Stimulated activated naive B cell treated with anti-CD40 and anti-IgM and Interleukin-4, amounts not matched to agents 10 μg/mL and 1 μg/mL and 100 μg/mL, for 72 hours (primary cell): ENCODE data around the gene SLAMF6.

ENCODE experiments used
- ATAC-seq, 2 donors: fragments of 150-1000 bp; cut with Tn5 transposase; replicated peaks; 2 replicates each; pipeline ENCODE4 v1.10.0; 2021; ENCODE audit warnings: moderate library complexity in 1 of 2
- DNase-seq: peaks from one replicate; pipeline ENCODE4 v3.0.0; 2021
- H3K27ac Mint-ChIP-seq: one replicate; pipeline ENCODE4 v1.8.0; 2022; ENCODE audit warnings: mild to moderate bottlenecking, mixed read lengths
- H3K27me3 Mint-ChIP-seq, 2 donors: one replicate each; pipeline ENCODE4 v1.8.0; 2022; ENCODE audit warnings: mixed read lengths in 2 of 2
- H3K36me3 Mint-ChIP-seq, 2 donors: one replicate each; pipeline ENCODE4 v1.8.0; 2022; ENCODE audit warnings: mixed read lengths in 2 of 2, mild to moderate bottlenecking in 1 of 2
- H3K4me1 Mint-ChIP-seq, 2 donors: one replicate each; pipeline ENCODE4 v1.8.0; 2022; ENCODE audit warnings: mixed read lengths in 2 of 2, mild to moderate bottlenecking in 1 of 2
- H3K4me3 Mint-ChIP-seq, 2 donors: one replicate each; pipeline ENCODE4 v1.8.0; 2022; ENCODE audit warnings: mild to moderate bottlenecking in 2 of 2, mixed read lengths in 2 of 2, moderate library complexity in 1 of 2
- H3K9me3 Mint-ChIP-seq, 2 donors: one replicate each; pipeline ENCODE4 v1.8.0; 2022; ENCODE audit warnings: mixed read lengths in 2 of 2, mild to moderate bottlenecking in 1 of 2

SLAMF6 gene

DNA sequence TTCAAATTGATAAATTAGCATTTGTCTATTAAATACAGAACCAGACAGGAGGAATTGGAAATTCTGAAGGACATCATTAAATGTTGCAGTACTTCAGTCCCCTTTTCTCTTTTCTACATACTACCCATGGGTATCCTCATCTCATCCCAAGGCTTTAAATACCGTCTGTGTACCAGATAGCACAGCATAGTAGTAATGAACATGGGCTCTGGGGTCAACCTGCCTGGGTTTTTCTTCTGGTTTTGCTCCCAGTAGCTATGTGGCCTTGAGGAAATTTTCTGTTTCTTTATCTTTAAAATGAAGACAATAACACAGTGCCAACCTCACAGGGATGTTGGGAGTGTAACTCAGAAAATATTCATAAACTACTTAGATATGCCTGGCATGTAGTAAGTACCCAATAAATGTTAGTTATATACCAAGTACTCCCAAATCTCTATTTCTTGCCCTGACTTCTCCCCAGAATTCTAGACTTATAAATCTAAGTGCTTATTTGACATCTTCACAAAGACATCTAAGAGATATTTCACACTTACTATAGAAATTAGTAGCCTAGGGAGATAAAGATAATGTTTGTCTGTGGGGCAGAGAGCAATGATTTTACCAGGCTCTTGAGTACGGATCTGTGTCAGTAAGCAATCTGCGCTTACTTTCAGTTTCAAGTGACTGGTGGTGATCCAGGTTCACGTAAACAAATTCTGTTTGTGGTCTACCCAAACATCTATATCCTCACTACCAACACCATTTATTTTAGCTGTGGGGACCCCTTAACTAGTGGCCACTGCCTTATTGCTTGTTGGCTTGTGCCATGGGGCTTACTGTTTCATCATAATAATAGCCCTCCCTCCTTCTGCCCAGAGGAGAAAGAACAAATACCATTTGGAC is 85.4 kb downstream of the SLAMF6 start:
- peak; percentile 84 to 86 for ATAC-seq
- no peak for DNase-seq
- H3K4me1 Mint-ChIP-seq, result peaks cover 44 to 68% of the 10 kb centered on the region in 2 donors
- H3K36me3 Mint-ChIP-seq, result peaks cover 16 to 26% of the 10 kb centered on the region in 2 donors
- H3K27ac Mint-ChIP-seq, result peak overlapping the region; percentile 98
- H3K4me3 Mint-ChIP-seq, result peak overlapping the region; percentile 61 to 77
- peaks cover 9 to 11% of the 10 kb centered on the region in 2 donors for H3K9me3 Mint-ChIP-seq
- no peaks in the 10 kb centered on the region for H3K27me3 Mint-ChIP-seq

DNA sequence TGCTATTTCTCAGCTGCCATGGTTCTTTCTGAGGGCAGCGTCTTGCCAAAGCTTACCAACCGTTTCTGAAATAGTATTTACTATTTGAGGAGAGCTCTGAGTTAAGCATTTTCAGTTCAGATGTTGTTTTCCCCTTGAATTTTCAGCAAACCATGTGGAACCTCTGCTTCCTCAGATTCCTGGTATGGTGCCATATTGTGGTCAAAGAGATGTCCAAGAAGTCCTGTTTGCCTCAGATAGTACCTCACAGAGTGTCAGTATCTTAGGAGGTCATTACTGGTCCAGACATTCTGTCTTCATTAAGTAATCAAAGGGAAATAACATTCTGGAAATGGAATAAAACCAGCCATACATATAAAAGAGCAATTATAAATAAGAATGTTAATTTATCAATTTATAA is 86.1 kb downstream of the SLAMF6 start:
- peak overlapping the region; percentile 94 for H3K27ac Mint-ChIP-seq
- H3K4me1 Mint-ChIP-seq, result peaks cover 46 to 75% of the 10 kb centered on the region in 2 donors
- peaks cover 16 to 26% of the 10 kb centered on the region in 2 donors for H3K36me3 Mint-ChIP-seq
- peak overlapping the region in 1 of 2 donors; percentile 52 for H3K4me3 Mint-ChIP-seq
- no peaks in the 10 kb centered on the region for H3K27me3 Mint-ChIP-seq
- DNase-seq, result no peak
- no peak for ATAC-seq
- peaks cover 9 to 11% of the 10 kb centered on the region in 2 donors for H3K9me3 Mint-ChIP-seq
